GM10266 (cell line): ENCODE results near the gene ANAPC16.

Experiments
- DNase-seq: peaks from one replicate; pipeline ENCODE4 v3.0.0; 2012; ENCODE audit errors: extremely low spot score
- CTCF ChIP-seq: IDR thresholded peaks from 2 replicates; pipeline ENCODE4 v1.5.1; 2012; ENCODE audit warnings: mild to moderate bottlenecking, low read depth; ENCODE audit not compliant: control insufficient read depth, insufficient read depth; ENCODE audit errors: missing control alignments

The ANAPC16 gene

GRCh38 chr10:72260976-72261783, 45.4 kb downstream of the ANAPC16 start:
- DNase-seq = peak; percentile 84
- TF ChIP-seq CTCF = peak; percentile 34

DNA sequence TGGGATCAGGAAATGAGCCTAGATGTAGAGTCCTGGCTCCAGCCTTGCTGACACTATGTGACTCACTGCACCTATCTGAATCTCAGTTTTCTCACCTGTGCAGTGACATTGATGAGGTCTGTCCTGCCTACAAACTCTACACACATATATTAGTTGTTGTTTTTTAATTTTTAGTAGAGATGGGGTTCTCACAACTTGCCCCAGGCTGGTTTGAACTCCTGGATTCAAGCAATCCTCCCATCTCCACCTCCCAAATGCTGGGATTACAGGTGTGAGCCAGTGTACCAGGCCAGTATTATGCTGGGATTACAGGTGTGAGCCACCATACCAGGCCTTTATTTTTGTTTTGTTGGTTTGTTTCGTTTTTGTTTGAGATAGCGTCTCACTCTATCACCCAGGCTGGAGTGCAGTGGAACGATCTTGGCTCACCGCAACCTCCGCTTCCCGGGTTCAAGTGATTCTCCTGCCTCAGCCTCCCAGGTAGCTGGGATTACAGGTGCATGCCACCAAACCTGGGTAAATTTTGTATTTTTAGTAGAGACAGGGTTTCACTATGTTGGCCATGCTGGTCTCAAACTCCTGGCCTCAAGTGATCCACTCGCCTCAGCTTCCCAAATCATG, 46.1 kb downstream of the ANAPC16 start:
- no peak for TF ChIP-seq CTCF
- no peak for DNase-seq

GRCh38 chr10:72263613-72264241, 47.9 kb downstream of the ANAPC16 start:
- no peak for TF ChIP-seq CTCF
- DNase-seq = no peak

- TF ChIP-seq CTCF = no peak
- no peak for DNase-seq
Measured at GRCh38 chr10:72264536-72264935, 48.7 kb downstream of the ANAPC16 start.

- DNase-seq = no peak
- no peak for TF ChIP-seq CTCF
Measured at GRCh38 chr10:72265508-72265907, 49.7 kb downstream of the ANAPC16 start.

DNA sequence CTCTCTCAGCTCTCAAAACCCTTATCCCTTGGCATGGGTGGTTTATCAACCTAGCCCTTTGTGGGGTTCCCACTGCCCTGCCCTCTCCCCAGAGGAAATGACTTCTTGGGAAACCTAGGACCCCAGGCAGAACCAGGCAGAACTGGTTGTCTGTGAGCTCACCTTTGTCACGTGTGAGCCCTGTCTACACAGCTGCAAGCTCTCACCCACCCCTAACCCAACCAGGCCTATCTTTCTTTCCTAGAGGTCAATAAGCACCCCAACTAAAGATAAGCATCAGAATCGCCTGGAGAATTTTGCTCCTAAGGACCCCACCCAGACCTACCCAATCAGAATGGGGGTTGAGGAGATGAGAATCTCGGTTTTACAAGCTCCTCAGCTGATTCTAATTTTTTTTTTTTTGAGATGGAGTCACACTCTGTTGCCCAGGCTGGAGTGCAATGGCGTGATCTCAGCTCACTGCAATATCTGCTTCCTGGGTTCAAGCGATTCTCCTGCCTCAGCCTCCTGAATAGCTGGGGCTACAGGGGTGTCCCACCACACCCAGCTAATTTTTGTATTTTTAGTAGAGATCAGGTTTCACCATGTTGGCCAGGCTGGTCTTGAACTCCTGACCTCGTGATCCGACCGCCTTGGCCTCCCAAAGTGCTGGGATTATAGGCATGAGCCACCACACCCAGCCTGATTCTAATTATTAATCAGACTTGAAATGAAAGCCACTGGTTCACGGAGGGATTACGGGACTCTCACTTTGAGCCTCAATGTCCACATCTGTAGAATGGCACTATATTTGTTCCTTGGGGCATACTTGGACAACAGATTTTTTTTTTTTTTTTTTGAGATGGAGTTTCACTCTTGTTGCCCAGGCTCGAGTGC, 50.4 kb downstream of the ANAPC16 start:
- no peak for TF ChIP-seq CTCF
- DNase-seq = no peak
